AG08395 (cell line): Measurements from ENCODE around the gene ASPM.
"Not testable (repeated sequence)": the region's sequence is repeated elsewhere in the genome, so short reads cannot be mapped to it uniquely, and the experiment has no call there.

Experiments used
- DNase-seq: peaks from one replicate; pipeline ENCODE4 v3.0.0; 2012; ENCODE audit warnings: mixed read lengths, low spot score

ASPM gene

DNA sequence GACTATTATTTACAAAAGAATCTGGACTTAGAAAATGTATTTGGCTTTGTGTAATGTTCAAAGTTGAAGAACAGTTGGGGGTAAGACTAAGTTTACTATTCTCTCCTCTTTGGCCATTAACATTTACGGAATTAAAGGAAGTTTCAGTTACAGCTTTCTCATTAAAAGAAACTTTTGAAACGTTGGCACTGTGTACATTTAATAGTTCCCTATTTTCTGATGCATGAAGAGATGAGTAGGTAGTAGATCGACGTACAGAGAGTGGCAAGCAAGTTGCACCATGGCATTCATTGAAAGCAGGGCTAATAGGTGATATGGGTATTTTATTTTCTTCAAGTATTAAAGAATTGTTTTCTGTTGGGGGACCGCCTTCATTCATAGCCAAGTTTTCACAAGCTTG is 3.2 kb downstream of the ASPM start:
- DNase-seq = no peak

DNA sequence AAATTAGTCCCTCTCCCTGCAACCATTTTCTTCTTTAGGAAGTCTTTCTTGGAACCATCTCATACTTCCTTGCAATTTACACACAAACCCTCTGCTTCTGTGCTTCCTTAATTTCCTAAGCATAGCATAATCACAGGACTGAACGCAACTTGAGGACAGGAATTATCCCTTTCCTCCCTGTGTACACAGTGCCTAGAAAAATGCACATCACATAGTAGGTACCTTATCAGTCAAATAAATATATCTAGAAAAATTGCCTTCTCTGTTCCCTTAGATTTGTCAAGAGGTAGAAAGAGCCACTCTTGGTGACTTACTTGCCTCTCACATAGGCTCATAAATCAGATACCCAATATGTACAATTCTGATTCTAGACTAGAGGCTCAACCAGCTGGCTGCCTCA is 4.9 kb downstream of the ASPM start:
- no peak for DNase-seq

- no peak for DNase-seq
Measured at GRCh38 chr1:197140121-197140520, 6.3 kb downstream of the ASPM start.

DNA sequence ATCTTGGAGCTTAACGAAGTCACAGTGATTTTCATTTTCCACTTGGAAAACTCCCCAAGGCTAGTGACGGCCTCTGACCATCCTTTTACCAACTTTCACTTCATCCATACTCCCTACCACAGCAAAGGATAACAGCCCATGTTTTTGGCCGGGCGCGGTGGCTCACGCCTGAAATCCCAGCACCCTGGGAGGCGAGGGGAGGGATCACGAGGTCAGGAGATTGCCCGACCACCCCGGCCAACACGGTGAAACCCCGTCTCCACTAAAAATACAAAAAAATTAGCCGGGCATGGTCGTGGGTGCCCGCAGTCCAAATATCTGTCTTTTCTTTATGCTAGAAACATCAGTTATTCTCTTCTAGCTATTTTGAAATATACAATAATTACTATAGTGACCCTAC is 7.3 kb downstream of the ASPM start:
- DNase-seq = no peak

DNA sequence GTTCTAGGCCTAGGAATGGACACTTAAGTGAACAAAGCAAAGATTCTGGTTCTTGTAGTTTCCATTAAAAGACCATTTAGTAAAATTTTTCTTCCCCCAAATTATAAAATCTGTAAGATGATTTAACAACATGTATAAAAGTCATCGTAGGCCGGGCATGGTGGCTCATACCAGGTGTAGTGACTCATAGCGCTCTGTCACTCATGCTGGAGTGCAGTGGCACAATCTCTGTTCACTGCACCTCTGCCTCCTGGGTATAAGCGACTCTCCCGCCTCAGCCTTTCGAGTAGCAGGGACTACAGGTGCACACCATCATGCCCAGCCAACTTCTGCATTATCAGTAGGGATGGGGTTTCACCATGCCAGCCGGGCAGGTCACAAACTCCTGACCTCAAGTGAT is 9.1 kb downstream of the ASPM start:
- no peak for DNase-seq

DNA sequence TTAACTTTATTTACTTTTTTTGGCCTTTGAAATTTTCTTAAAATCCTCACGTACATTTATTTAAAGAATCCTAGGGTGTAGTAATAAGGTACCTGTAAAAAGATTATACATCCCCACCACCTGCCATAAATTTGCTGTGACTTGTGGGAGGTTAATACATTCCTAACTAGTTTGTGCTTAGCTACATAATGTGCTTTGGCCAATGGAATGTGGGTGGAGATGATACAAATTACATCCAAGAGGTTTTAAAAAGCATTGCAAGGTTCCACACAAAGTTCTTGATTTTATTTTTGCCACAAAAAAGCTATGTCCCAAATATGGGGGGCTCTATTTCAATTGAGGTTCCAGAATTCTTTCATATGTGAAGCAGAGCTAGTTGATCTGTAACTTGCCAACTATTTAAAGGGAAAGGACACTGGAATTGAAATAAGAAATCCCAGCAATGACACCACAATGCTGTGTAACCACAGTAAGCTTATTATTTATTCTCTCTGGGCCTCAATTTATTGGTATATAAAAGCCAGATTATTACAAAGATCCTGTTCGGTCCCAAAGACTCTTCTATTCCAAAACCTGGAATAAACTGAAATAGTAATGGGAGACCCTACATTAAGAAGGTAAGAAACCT is 15.7 kb downstream of the ASPM start:
- peak; percentile 43 for DNase-seq

GRCh38 chr1:197129698-197130097 is 16.8 kb downstream of the ASPM start:
- DNase-seq = no peak

GRCh38 chr1:197127246-197127912 is 19.1 kb downstream of the ASPM start:
- peak; percentile 7 for DNase-seq

DNA sequence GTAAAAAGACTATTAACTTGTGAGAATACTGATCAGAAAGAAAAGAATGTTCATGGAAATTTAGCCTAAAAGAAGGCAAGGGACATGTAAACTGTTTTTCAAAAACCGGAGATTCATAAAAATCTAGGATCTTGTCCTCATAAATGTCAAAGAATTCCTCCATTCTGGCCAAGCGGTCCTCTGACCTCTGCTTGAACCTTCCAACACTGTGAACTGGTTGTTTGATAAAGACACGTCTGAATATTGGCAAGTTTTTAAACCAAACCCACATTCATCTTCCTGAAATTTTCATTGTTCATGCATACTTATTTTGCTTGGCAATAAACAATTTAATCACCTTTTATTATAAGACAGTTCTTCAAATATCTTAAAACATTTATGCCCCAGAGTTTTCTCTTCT is 19.8 kb downstream of the ASPM start:
- DNase-seq = no peak

- no peak for DNase-seq
Measured at GRCh38 chr1:197124376-197124775, 22.1 kb downstream of the ASPM start.

DNA sequence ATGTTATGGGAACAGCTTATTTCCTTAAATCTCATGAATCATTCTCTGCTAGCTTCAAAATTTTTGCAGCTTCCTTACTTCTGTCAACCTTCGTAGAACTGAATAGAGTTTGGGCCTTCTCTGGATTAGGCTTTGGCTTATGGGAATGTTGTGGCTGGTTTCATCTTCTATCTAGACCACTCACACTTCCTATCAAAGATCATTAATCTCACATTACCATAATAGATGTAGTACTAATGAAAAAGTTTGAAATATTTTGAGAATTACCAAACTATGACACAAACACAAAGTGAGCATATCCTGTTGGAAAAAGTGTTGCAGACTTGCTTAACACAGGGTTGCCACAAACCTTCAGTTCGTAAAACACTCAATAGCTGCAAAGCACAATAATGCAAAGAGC is 30.3 kb downstream of the ASPM start:
- DNase-seq = no peak

DNA sequence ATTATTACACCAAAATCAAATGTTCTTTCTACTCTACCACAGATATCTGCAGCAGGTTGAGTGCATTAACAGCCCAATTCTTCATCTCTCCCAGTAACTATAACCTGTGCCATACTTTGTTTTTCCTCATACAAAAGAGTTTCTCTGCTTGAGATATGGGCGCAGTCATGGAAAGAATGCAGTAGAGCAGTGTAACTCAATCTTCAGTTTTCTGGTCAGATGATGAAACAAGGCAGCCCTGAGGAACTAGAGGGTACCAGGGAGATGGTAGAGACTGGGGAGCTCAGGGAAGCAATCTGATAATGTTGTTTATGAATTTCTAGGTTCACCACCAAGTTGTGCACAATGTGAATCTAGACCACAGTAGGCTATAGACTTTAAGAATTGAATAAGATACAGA is 39.6 kb downstream of the ASPM start:
- no peak for DNase-seq

DNA sequence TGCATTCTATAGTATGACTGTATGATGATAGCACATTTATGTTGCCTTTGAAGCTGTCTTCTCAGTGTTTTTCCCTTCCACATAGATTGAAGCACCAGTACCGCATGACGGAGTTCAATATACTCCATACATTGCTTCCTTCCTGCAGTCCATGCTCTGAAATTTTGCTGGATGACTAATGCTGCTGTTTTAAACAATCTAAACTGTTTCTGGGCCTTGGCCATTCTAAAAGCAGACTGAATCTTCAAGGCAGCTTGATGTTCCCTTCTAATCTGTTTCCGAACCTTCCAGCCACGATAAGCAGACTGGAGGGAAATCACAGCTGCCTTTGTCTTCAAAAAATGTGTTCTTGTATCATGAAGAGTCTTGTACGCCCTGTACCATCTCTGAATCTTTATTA is 43.2 kb downstream of the ASPM start:
- DNase-seq = no peak

DNA sequence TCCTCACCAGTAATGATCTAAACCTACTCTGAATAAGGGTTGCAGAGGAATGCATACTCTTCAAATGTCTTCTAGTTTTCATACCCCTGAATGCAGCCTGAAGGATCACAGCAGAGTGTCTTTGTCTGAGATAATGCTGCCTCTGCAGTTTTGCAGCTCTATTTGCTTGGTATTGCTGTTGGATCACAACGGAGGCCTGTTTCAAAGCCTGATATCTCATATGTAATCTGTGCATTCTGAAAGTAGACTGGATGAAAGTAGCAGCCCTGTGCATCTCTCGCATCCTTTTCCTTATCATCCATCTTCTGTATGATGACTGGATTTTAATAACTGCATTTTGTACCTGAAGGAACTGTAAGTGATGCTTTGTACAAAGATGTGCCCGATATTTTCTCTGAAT is 44.5 kb downstream of the ASPM start:
- DNase-seq = no peak

DNA sequence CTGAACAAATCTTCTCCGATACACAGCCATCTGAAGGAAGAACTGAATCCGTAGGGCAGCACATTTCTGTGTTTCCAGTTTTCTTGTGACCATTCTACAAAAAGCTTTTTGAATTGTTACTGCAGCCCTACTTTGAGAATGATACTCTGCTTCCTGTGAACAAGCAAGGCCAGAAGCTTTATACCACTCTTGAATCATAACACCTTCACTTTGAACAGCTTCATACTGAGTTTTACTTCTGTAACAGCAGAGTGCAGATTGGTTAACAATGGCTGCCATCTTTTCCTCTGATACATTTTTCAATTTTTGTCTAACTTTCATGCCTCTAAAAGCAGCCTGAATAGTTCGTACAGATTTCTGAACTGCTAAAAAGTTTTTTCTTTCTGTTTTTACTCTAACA is 45.8 kb downstream of the ASPM start:
- DNase-seq = no peak

DNA sequence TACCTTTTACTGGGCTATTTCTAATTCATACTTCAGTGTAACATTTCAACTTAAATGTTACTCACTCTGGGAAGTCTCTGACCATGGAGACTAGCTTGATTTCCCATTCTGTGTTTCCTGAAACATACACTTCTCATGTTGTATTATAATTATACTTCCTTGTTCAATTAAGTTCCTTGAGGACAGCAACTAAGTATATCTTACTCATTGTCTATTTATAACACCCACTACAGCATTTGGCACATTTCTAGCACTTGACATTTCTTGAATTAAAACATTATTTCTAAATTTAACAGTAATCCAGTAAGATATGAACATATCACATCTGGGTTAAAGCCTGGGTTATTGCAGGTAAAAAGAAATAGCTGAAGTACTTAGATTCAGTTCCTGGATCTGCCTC is 47.0 kb downstream of the ASPM start:
- DNase-seq = no peak

DNA sequence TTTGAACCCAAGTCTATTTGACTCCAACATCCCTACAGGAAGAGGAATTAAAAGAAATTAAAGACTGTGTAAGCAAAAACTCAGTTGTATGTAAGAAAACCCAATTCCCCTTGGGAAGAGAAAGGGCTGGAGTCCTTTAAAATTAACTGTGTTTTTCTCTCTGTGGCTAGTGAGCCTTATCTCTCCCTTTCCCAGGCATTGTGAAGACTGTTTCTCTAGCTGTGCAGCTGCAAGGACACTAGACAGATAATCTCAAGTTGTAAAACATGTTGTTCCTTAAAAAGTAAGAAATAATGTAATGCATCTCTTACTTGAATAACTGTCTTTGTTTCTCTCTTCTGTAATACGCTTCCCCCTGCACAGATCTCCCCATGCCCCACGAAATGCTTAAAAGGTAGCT is 49.5 kb downstream of the ASPM start:
- not testable (repeated sequence) for DNase-seq

- no peak for DNase-seq
Measured at GRCh38 chr1:197096137-197096536, 50.3 kb downstream of the ASPM start.

- DNase-seq = no peak
Measured at GRCh38 chr1:197093226-197093885, 53.1 kb downstream of the ASPM start.

DNA sequence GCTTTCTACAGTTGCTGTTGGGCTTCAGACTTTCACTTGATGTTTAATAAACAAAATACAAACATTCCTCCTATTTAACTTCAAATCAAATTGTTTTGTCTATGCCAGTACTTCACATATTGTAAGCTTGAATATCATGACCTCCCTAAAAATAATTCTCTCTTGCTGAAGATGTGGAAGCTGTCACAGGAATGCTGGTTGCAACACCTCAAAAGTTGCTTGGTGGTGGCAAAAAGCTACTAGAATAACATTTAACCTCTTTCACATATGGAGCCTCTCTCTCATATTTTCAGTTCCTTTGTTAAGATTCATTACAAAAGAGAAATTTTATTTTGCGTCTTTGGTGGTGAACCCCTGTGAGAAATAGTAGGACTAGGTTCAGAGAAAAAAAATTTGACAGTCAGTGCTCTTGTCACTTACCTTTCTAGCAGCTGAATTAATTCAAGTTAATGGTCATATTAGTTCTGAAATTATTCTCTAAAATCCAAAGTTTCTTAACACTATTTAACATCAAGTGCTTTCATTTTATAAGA is 53.9 kb downstream of the ASPM start:
- DNase-seq = no peak

DNA sequence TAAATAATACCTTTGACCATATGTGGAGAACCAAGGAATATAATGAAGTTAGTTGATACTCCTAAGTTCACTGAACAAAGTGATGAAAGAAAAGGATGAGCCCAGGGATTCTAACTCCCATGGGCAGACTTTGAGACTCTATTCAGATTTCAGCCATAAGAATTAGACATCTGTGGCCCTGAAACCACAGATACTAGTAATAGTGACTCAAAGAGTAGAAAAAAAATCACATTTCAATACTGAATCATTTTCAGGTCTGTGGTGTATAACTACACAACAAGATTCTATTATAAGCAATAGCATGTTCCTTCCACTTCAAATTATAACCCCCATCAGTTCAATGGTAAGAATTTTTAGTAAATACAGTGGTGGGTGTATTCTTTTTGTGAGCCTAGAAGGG is 63.0 kb downstream of the ASPM start:
- no peak for DNase-seq

DNA sequence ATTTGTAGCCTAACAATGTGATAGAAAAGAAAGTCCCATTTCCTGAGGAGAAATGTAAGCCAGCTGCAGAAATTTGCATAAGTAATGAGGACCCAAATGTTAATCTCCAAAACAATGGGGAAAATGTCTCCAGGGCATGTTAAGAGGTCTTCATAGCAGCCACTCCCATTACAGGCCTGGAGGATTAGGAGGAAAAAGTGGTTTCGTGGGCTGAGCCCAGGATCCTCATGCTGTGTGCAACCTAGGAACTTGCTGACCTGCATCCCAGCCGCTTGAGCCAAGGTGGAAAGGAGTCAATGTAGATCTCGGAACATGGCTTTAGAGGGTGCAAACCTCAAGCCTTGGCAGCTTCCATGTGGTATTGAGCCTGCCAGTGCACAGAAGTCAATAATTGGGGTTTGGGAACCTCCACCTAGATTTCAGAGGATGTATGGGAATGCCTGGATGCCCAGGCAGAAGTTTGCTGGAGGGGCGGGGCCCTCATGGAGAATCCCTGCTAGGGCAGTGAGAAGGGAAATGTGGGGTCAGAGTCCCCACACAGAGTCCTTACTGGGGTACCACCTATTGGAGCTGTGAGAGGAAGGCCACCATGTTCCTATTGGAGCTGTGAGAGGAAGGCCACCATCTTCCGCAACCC is 65.2 kb downstream of the ASPM start:
- DNase-seq = no peak

- no peak for DNase-seq
Measured at GRCh38 chr1:197080323-197080722, 66.1 kb downstream of the ASPM start.
